HEK293T (cell line): ENCODE results near the gene SLAMF1.

Experiments
- ARNT ChIP-seq: fragments of 450-650 bp; IDR thresholded peaks from 2 replicates; pipeline ENCODE4 v1.6.1; 2017; ENCODE audit warnings: mild to moderate bottlenecking
- BHLHE40 ChIP-seq: fragments of 450-650 bp; IDR thresholded peaks from 2 replicates; pipeline ENCODE4 v1.6.1; 2016; ENCODE audit warnings: mild to moderate bottlenecking, moderate library complexity, borderline replicate concordance
- ELF4 ChIP-seq: fragments of 450-650 bp; IDR thresholded peaks from 2 replicates; pipeline ENCODE4 v1.6.1; 2017; ENCODE audit warnings: antibody characterized with exemption
- FOXA1 ChIP-seq: fragments of 450-650 bp; IDR thresholded peaks from 2 replicates; pipeline ENCODE4 v1.6.1; 2016; ENCODE audit warnings: mild to moderate bottlenecking
- FOXK2 ChIP-seq: fragments of 450-650 bp; IDR thresholded peaks from 2 replicates; pipeline ENCODE4 v1.6.1; 2016; ENCODE audit warnings: mild to moderate bottlenecking
- FOXM1 ChIP-seq: fragments of 450-650 bp; IDR thresholded peaks from 2 replicates; pipeline ENCODE4 v1.6.1; 2017; ENCODE audit warnings: mild to moderate bottlenecking, borderline replicate concordance
- LEF1 ChIP-seq: fragments of 450-650 bp; IDR thresholded peaks from 2 replicates; pipeline ENCODE4 v1.6.1; 2017; ENCODE audit warnings: mild to moderate bottlenecking, borderline replicate concordance
- NFRKB ChIP-seq: fragments of 450-650 bp; IDR thresholded peaks from 2 replicates; pipeline ENCODE4 v1.6.1; 2016; ENCODE audit warnings: mild to moderate bottlenecking, moderate library complexity
- SP1 ChIP-seq: fragments of 450-650 bp; IDR thresholded peaks from 2 replicates; pipeline ENCODE4 v1.6.1; 2017
- SUZ12 ChIP-seq: fragments of 450-650 bp; IDR thresholded peaks from 2 replicates; pipeline ENCODE4 v1.6.1; 2016; ENCODE audit warnings: mild to moderate bottlenecking
- TARDBP ChIP-seq: fragments of 450-650 bp; IDR thresholded peaks from 2 replicates; pipeline ENCODE4 v1.6.1; 2016
- ZNF384 ChIP-seq: fragments of 450-650 bp; IDR thresholded peaks from 2 replicates; pipeline ENCODE4 v1.6.1; 2016

GRCh38 chr1:160646711-160647328, at the start of gene SLAMF1:
- TF ChIP-seq NFRKB (no peak), SUZ12 (no peak), SP1 (no peak), BHLHE40 (no peak), ARNT (no peak), ZNF384 (no peak), FOXM1 (no peak), FOXA1 (no peak), TARDBP (no peak), FOXK2 (no peak), ELF4 (no peak), LEF1 (no peak)
